Measurements from ENCODE around the gene CTH. TPM values are rescaled to one million over a fixed set of nuclear protein-coding genes. Genes with fewer than 3 reads are reported as not detected.
"Not testable (repeated sequence)": the region's sequence is repeated elsewhere in the genome, so short reads cannot be mapped to it uniquely, and the experiment has no call there.

CTH gene
- total and polyA plus RNA-seq, 2 donors from 2014 or later = 6.5 to 7.5 TPM

- Histone ChIP-seq H3K9ac (ENCODE audit: low read length in 3 of 3) (no peak overlapping the region), H3K27me3 (ENCODE audit: control insufficient read depth, insufficient read depth, low read length) (no peaks in the 10 kb centered on the region), H3K9me3 (ENCODE audit: control insufficient read depth in 2 of 3, insufficient read depth in 1 of 3, low read length in 3 of 3) (no peaks in the 10 kb centered on the region), H3K4me3 (ENCODE audit: low read length in 3 of 3) (no peak overlapping the region), H3K36me3 (ENCODE audit: control insufficient read depth in 2 of 3, insufficient read depth in 3 of 3, low read length in 3 of 3) (no peaks in the 10 kb centered on the region), H3K27ac (ENCODE audit: low read depth in 2 of 2, low read length in 2 of 2) (no peak overlapping the region), H3K4me1 (ENCODE audit: control insufficient read depth in 2 of 3, insufficient read depth in 2 of 3, low read depth in 1 of 3, low read length in 3 of 3) (no peaks in the 10 kb centered on the region)
- TF ChIP-seq, protein P1, sequence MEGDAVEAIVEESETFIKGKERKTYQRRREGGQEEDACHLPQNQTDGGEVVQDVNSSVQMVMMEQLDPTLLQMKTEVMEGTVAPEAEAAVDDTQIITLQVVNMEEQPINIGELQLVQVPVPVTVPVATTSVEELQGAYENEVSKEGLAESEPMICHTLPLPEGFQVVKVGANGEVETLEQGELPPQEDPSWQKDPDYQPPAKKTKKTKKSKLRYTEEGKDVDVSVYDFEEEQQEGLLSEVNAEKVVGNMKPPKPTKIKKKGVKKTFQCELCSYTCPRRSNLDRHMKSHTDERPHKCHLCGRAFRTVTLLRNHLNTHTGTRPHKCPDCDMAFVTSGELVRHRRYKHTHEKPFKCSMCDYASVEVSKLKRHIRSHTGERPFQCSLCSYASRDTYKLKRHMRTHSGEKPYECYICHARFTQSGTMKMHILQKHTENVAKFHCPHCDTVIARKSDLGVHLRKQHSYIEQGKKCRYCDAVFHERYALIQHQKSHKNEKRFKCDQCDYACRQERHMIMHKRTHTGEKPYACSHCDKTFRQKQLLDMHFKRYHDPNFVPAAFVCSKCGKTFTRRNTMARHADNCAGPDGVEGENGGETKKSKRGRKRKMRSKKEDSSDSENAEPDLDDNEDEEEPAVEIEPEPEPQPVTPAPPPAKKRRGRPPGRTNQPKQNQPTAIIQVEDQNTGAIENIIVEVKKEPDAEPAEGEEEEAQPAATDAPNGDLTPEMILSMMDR (IDR thresholded peaks at IDR 0.05; ENCODE audit: borderline replicate concordance, extremely low read depth, insufficient read depth) = no peak
- no peak for DNase-seq
- FAIRE-seq = no peak
- intact Hi-C loops (cut with DNase I) = no loop called here
These were observed 64.0 kb downstream of the CTH start for GRCh38 chr1:70475023-70475422.

DNA sequence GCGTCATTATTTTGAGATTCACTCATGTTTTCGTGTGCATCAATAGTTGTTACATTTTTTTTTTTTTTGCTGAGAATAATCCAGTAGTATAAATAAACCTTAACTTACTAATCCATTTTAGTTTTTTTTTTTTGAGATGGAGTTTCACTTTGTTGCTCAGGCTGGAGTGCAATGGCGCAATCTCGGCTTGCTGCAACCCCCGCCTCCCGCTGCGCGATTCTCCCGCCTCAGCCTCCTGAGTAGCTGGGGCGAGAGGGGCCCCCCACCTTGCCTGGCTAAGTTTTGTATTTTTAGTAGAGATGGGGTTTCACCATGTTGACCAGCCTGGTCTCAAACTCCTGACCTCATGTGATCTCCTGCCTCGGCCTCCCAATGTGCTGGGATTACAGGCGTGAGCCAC is 66.0 kb downstream of the CTH start:
- Histone ChIP-seq H3K4me1 (ENCODE audit: control insufficient read depth in 2 of 3, insufficient read depth in 2 of 3, low read depth in 1 of 3, low read length in 3 of 3) (no peaks in the 10 kb centered on the region), H3K27ac (ENCODE audit: low read depth in 2 of 2, low read length in 2 of 2) (no peak overlapping the region), H3K36me3 (ENCODE audit: control insufficient read depth in 2 of 3, insufficient read depth in 3 of 3, low read length in 3 of 3) (no peaks in the 10 kb centered on the region), H3K9ac (ENCODE audit: low read length in 3 of 3) (no peak overlapping the region), H3K27me3 (ENCODE audit: control insufficient read depth, insufficient read depth, low read length) (no peaks in the 10 kb centered on the region), H3K9me3 (ENCODE audit: control insufficient read depth in 2 of 3, insufficient read depth in 1 of 3, low read length in 3 of 3) (no peaks in the 10 kb centered on the region), H3K4me3 (ENCODE audit: low read length in 3 of 3) (no peak overlapping the region)
- TF ChIP-seq, protein P1 (IDR thresholded peaks at IDR 0.05; ENCODE audit: borderline replicate concordance, extremely low read depth, insufficient read depth) = no peak
- intact Hi-C loops (cut with DNase I) = no loop called here
- DNase-seq (no peak), FAIRE-seq (no peak)

DNA sequence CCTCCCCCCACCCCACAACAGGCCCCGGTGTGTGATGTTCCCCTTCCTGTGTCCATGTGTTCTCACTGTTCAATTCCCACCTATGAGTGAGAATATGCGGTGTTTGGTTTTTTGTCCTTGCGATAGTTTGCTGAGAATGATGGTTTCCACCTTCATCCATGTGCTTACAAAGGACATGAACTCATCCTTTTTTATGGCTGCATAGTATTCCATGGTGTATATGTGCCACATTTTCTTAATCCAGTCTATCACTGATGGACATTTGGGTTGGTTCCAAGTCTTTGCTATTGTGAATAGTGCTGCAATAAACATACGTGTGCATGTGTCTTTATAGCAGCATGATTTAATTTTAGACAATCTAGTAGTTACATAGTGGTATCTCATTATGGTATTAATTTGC is 66.8 kb downstream of the CTH start:
- intact Hi-C loops (cut with DNase I); DNase-seq; H3K27me3 ChIP-seq (ENCODE audit: control insufficient read depth, insufficient read depth, low read length); H3K36me3 ChIP-seq (ENCODE audit: control insufficient read depth in 2 of 3, insufficient read depth in 3 of 3, low read length in 3 of 3); FAIRE-seq; H3K27ac ChIP-seq (ENCODE audit: low read depth in 2 of 2, low read length in 2 of 2); H3K4me3 ChIP-seq (ENCODE audit: low read length in 3 of 3); H3K9ac ChIP-seq (ENCODE audit: low read length in 3 of 3); H3K4me1 ChIP-seq (ENCODE audit: control insufficient read depth in 2 of 3, insufficient read depth in 2 of 3, low read depth in 1 of 3, low read length in 3 of 3); H3K9me3 ChIP-seq (ENCODE audit: control insufficient read depth in 2 of 3, insufficient read depth in 1 of 3, low read length in 3 of 3): not testable (repeated sequence)

DNA sequence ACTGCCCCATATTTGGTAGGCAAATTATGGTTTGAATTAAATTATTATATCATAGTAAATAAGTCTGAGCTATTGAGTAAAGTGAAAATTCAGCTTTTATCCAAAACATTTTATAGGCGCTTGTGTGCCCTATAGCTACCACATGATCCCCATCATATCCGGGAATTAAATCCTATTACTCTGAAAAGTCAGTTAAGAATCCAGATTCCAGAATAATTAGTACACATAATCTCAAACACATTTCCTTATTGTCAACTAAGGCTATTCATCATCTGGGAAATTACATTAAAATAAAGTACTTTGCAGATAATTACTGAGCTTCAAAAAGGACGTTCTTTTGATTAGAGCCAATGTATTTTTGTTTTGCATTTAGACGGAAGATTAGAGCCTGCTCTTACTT is 72.3 kb downstream of the CTH start:
- Histone ChIP-seq H3K4me1 (ENCODE audit: control insufficient read depth in 2 of 3, insufficient read depth in 2 of 3, low read depth in 1 of 3, low read length in 3 of 3) (no peaks in the 10 kb centered on the region), H3K9ac (ENCODE audit: low read length in 3 of 3) (no peak overlapping the region), H3K9me3 (ENCODE audit: control insufficient read depth in 2 of 3, insufficient read depth in 1 of 3, low read length in 3 of 3) (no peaks in the 10 kb centered on the region), H3K36me3 (ENCODE audit: control insufficient read depth in 2 of 3, insufficient read depth in 3 of 3, low read length in 3 of 3) (no peaks in the 10 kb centered on the region), H3K27ac (ENCODE audit: low read depth in 2 of 2, low read length in 2 of 2) (no peak overlapping the region), H3K27me3 (ENCODE audit: control insufficient read depth, insufficient read depth, low read length) (no peaks in the 10 kb centered on the region), H3K4me3 (ENCODE audit: low read length in 3 of 3) (no peak overlapping the region)
- intact Hi-C loops (cut with DNase I) = no loop called here
- FAIRE-seq = no peak
- DNase-seq = peak in 1 of 5 donors; percentile 18
- TF ChIP-seq, protein P1 (IDR thresholded peaks at IDR 0.05; ENCODE audit: borderline replicate concordance, extremely low read depth, insufficient read depth) = no peak

All from kidney (tissue), 14 donors.